ENCODE measurements around the gene SLC15A1. TPM values are rescaled to one million over a fixed set of nuclear protein-coding genes. Genes with fewer than 3 reads are reported as not detected.

SLC15A1 gene
- total RNA-seq, 2 donors from 2014 or later: 0.53 to 0.81 TPM

DNA sequence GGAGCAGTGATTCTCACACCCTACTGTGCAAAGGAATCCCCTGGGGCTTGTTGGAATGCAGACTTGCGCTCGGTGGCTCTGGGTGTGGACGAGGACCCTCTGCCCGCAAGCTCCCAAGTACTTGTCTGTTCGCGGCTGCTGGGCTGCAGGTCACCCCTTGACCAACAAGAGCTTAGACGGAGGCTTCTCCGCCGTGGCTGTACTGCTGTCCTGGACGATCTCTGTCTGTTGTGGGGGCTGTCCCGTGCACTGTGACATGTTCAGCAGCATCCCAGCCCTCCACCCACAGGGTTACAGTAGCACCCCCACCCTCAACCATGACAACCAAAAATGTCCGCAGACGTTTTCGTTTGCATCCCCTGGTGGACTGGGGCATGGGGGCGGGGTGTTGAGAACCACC is 22.9 kb upstream of the SLC15A1 start:
- no peaks in the 10 kb centered on the region for H3K36me3 Mint-ChIP-seq (ENCODE audit: low read depth)
- H3K4me3 Mint-ChIP-seq: no peak overlapping the region
- 84 to 93% methylated on average over 11 to 15 of the region's 15 CpGs for WGBS, 2 experiments (ENCODE audit: insufficient coverage in 1 of 2, insufficient read length in 1 of 2)
- H3K9ac ChIP-seq (ENCODE audit: extremely low read depth, low read length, poor library complexity, severe bottlenecking): no peak overlapping the region
- H3K36me3 ChIP-seq (ENCODE audit: control insufficient read depth, insufficient read depth, low read length): no peaks in the 10 kb centered on the region
- DNase-seq: no peak
- no peaks in the 10 kb centered on the region for H3K27me3 Mint-ChIP-seq (ENCODE audit: insufficient read depth)
- H3K4me1 Mint-ChIP-seq: no peaks in the 10 kb centered on the region
- no peak overlapping the region for H3K27ac Mint-ChIP-seq
- TF ChIP-seq, protein P1, sequence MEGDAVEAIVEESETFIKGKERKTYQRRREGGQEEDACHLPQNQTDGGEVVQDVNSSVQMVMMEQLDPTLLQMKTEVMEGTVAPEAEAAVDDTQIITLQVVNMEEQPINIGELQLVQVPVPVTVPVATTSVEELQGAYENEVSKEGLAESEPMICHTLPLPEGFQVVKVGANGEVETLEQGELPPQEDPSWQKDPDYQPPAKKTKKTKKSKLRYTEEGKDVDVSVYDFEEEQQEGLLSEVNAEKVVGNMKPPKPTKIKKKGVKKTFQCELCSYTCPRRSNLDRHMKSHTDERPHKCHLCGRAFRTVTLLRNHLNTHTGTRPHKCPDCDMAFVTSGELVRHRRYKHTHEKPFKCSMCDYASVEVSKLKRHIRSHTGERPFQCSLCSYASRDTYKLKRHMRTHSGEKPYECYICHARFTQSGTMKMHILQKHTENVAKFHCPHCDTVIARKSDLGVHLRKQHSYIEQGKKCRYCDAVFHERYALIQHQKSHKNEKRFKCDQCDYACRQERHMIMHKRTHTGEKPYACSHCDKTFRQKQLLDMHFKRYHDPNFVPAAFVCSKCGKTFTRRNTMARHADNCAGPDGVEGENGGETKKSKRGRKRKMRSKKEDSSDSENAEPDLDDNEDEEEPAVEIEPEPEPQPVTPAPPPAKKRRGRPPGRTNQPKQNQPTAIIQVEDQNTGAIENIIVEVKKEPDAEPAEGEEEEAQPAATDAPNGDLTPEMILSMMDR (conservative IDR thresholded peaks at IDR 0.05): no peak
- no peaks in the 10 kb centered on the region for H3K4me1 ChIP-seq (ENCODE audit: control insufficient read depth, insufficient read depth, low read length)
- no peak overlapping the region for H3K4me3 ChIP-seq (ENCODE audit: low read length)
- no peak overlapping the region for H3K27ac ChIP-seq (ENCODE audit: low read depth, low read length)
- no peaks in the 10 kb centered on the region for H3K27me3 ChIP-seq (ENCODE audit: control insufficient read depth, insufficient read depth, low read length, poor library complexity, severe bottlenecking)
- H3K9me3 Mint-ChIP-seq: no peaks in the 10 kb centered on the region
- H3K9me3 ChIP-seq (ENCODE audit: control insufficient read depth, low read length): no peaks in the 10 kb centered on the region

GRCh38 chr13:98774776-98775175 is 22.3 kb upstream of the SLC15A1 start:
- Histone ChIP-seq H3K27me3 (ENCODE audit: control insufficient read depth, insufficient read depth, low read length, poor library complexity, severe bottlenecking) (no peaks in the 10 kb centered on the region), H3K4me3 (ENCODE audit: low read length) (no peak overlapping the region), H3K27ac (ENCODE audit: low read depth, low read length) (no peak overlapping the region), H3K36me3 (ENCODE audit: control insufficient read depth, insufficient read depth, low read length) (no peaks in the 10 kb centered on the region), H3K9ac (ENCODE audit: extremely low read depth, low read length, poor library complexity, severe bottlenecking) (no peak overlapping the region), H3K9me3 (ENCODE audit: control insufficient read depth, low read length) (no peaks in the 10 kb centered on the region), H3K4me1 (ENCODE audit: control insufficient read depth, insufficient read depth, low read length) (no peaks in the 10 kb centered on the region)
- Mint-ChIP-seq H3K4me1 (no peaks in the 10 kb centered on the region), H3K27me3 (ENCODE audit: insufficient read depth) (no peaks in the 10 kb centered on the region), H3K4me3 (no peak overlapping the region), H3K36me3 (ENCODE audit: low read depth) (no peaks in the 10 kb centered on the region), H3K9me3 (no peaks in the 10 kb centered on the region), H3K27ac (no peak overlapping the region)
- 93 to 96% methylated on average over 4 to 9 of the region's 9 CpGs for whole genome bisulfite sequencing, 2 experiments (ENCODE audit: insufficient coverage in 1 of 2, insufficient read length in 1 of 2)
- no peak for DNase-seq
- TF ChIP-seq, protein P1 (conservative IDR thresholded peaks at IDR 0.05): no peak

DNA sequence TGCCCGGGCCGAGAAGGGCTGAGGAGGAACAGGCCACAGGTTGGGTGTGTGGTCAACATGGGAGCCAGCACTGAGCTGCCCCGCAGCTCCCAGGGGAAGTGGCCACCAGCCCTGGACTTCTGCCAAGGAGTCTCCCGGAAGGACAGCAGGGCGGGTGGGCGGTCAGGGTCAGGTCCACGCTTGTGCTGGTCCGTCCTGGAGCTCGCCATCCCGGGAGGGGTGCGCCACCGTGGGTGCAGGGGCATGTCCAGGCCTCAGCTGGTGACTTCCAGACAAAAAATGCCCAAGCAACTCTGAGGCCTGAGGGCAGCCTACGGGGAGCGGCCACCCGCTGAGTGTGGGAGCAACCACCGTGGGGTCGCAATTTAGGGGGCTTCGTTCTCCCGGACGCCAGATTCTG is 21.4 kb upstream of the SLC15A1 start:
- H3K27me3 Mint-ChIP-seq (ENCODE audit: insufficient read depth): peaks cover 3% of the 10 kb centered on the region
- WGBS, 2 experiments (ENCODE audit: insufficient coverage in 1 of 2, insufficient read length in 1 of 2): 95 to 97% methylated on average over 14 to 20 of the region's 20 CpGs
- H3K36me3 Mint-ChIP-seq (ENCODE audit: low read depth): no peaks in the 10 kb centered on the region
- TF ChIP-seq, protein P1 (conservative IDR thresholded peaks at IDR 0.05): no peak
- no peaks in the 10 kb centered on the region for H3K9me3 Mint-ChIP-seq
- Histone ChIP-seq H3K9ac (ENCODE audit: extremely low read depth, low read length, poor library complexity, severe bottlenecking) (no peak overlapping the region), H3K27ac (ENCODE audit: low read depth, low read length) (no peak overlapping the region), H3K36me3 (ENCODE audit: control insufficient read depth, insufficient read depth, low read length) (no peaks in the 10 kb centered on the region), H3K9me3 (ENCODE audit: control insufficient read depth, low read length) (no peaks in the 10 kb centered on the region), H3K4me1 (ENCODE audit: control insufficient read depth, insufficient read depth, low read length) (no peaks in the 10 kb centered on the region), H3K27me3 (ENCODE audit: control insufficient read depth, insufficient read depth, low read length, poor library complexity, severe bottlenecking) (peaks cover 5% of the 10 kb centered on the region), H3K4me3 (ENCODE audit: low read length) (no peak overlapping the region)
- no peak overlapping the region for H3K4me3 Mint-ChIP-seq
- H3K4me1 Mint-ChIP-seq: no peaks in the 10 kb centered on the region
- H3K27ac Mint-ChIP-seq: no peak overlapping the region
- DNase-seq: no peak
